Endothelial cell of umbilical vein (primary cell): ENCODE data around the gene AHI1. TPM values are rescaled to one million over a fixed set of nuclear protein-coding genes. Genes with fewer than 3 reads are reported as not detected.
A peak's percentile ranks its signal among the peaks of the same experiment; 100 is the strongest.

ENCODE experiments used
- BruUV-seq: library from RNA; stranded (reverse); fragments of 400-500 nt; replicated peaks from 2 replicates; lab custom pipeline; 2021; lab: Mats Ljungman, UMichigan
- CTCF ChIA-PET: fragments of 300-600, 350-600 bp; sonication (Branson Sonifier 250); formaldehyde crosslinking; loops from one replicate; lab custom pipeline; 2021; ENCODE audit warnings: antibody characterized with exemption, inconsistent platforms; lab: Charles Lee
- POLR2A ChIA-PET: fragments of 300-600, 350-600 bp; sonication (Branson Sonifier 250); formaldehyde crosslinking; loops from one replicate; lab custom pipeline; 2021; ENCODE audit warnings: antibody characterized with exemption, inconsistent platforms; lab: Charles Lee
- DNase-seq: peaks from one replicate; pipeline ENCODE4 v3.0.0-alpha.2; 2011; ENCODE audit warnings: low read depth, low spot score
- FAIRE-seq: peaks from 2 replicates; lab custom pipeline; 2011; peaks lifted over from hg19 to GRCh38; lab: Jason Lieb, UNC
- H2AFZ ChIP-seq: 2 replicates; pipeline ENCODE4 v1.6.0; 2012; ENCODE audit warnings: low read depth, low read length, control low read depth, inconsistent platforms
- H3K27ac ChIP-seq: 2 replicates; pipeline ENCODE4 v1.5.1; 2011; ENCODE audit warnings: low read depth, mild to moderate bottlenecking, control low read depth, low read length, moderate library complexity; ENCODE audit not compliant: insufficient read depth
- H3K27me3 ChIP-seq, 2 experiments: 2 replicates each; pipeline versions ENCODE4 v1.6.0 to v1.6.1; 2011; ENCODE audit warnings: low read length in 2 of 2, mixed read lengths in 1 of 2; ENCODE audit not compliant: control insufficient read depth in 2 of 2, insufficient read depth in 2 of 2
- H3K36me3 ChIP-seq, 2 experiments: 2 replicates in 1 of 2; 3 replicates in 1 of 2; pipeline ENCODE4 v1.5.1; 2011; ENCODE audit warnings: low read length in 2 of 2, mild to moderate bottlenecking in 1 of 2, moderate library complexity in 1 of 2; ENCODE audit not compliant: control insufficient read depth in 2 of 2, insufficient read depth in 2 of 2; ENCODE audit errors: extremely low read depth in 1 of 2
- H3K4me1 ChIP-seq: 3 replicates; pipeline ENCODE4 v1.5.1; 2011; ENCODE audit warnings: mild to moderate bottlenecking, low read length; ENCODE audit not compliant: control insufficient read depth, insufficient read depth; ENCODE audit errors: extremely low read depth
- H3K4me2 ChIP-seq: 2 replicates; pipeline ENCODE4 v1.6.1; 2011; ENCODE audit warnings: low read length, control low read depth, mixed read lengths; ENCODE audit not compliant: insufficient read depth
- H3K4me3 ChIP-seq, 3 experiments: fragments of 200-600 bp in 1 of 3; sonication (generic), shearing (Covaris generic) in 1 of 3; replicated peaks in 1 of 3; 2 replicates each; pipeline ENCODE4 v1.5.1; 2011 to 2016; ENCODE audit warnings: control low read depth in 3 of 3, low read length in 3 of 3, mild to moderate bottlenecking in 2 of 3, inconsistent platforms in 1 of 3, low read depth in 1 of 3, moderate library complexity in 1 of 3; ENCODE audit not compliant: insufficient read depth in 1 of 3
- H3K79me2 ChIP-seq: 2 replicates; pipeline ENCODE4 v1.6.0; 2012; ENCODE audit warnings: low read length, inconsistent platforms; ENCODE audit not compliant: control insufficient read depth, insufficient read depth
- H3K9ac ChIP-seq: replicated peaks from 2 replicates; pipeline ENCODE3; 2011; ENCODE audit warnings: low read length, control low read depth; ENCODE audit not compliant: insufficient read depth; ENCODE audit errors: extremely low read depth
- H3K9me1 ChIP-seq: replicated peaks from 3 replicates; pipeline ENCODE4 v1.6.0; 2011; ENCODE audit warnings: mild to moderate bottlenecking, low read length; ENCODE audit not compliant: control insufficient read depth, insufficient read depth; ENCODE audit errors: extremely low read depth
- H3K9me3 ChIP-seq: replicated peaks from 2 replicates; pipeline ENCODE4 v1.5.1; 2012; ENCODE audit warnings: low read length, inconsistent platforms; ENCODE audit not compliant: control insufficient read depth, insufficient read depth
- H4K20me1 ChIP-seq: replicated peaks from 2 replicates; pipeline ENCODE3; 2011; ENCODE audit warnings: mild to moderate bottlenecking, low read length; ENCODE audit not compliant: control insufficient read depth, insufficient read depth; ENCODE audit errors: extremely low read depth
- EZH2 ChIP-seq: IDR thresholded peaks from 2 replicates; pipeline ENCODE4 v1.6.1; 2012; ENCODE audit warnings: borderline replicate concordance, low read depth, mild to moderate bottlenecking, moderate library complexity, low read length, inconsistent platforms; ENCODE audit not compliant: severe bottlenecking
- FOS ChIP-seq: IDR thresholded peaks from 2 replicates; pipeline ENCODE4 v1.6.1; 2011; ENCODE audit warnings: mild to moderate bottlenecking, low read length, moderate library complexity, borderline replicate concordance; ENCODE audit not compliant: insufficient read depth
- GATA2 ChIP-seq: IDR thresholded peaks from 2 replicates; pipeline ENCODE4 v1.7.0; 2011; ENCODE audit warnings: low read depth, mild to moderate bottlenecking, moderate library complexity, mixed read lengths, low read length; ENCODE audit not compliant: insufficient read length, insufficient read depth
- JUN ChIP-seq: IDR thresholded peaks from 2 replicates; pipeline ENCODE4 v1.6.1; 2011; ENCODE audit warnings: borderline replicate concordance, low read depth; ENCODE audit not compliant: insufficient read length, insufficient read depth
- MYC ChIP-seq: IDR thresholded peaks from one replicate; pipeline ENCODE4 v1.6.1; 2011; ENCODE audit warnings: mild to moderate bottlenecking, low read depth, low read length
- POLR2A ChIP-seq: IDR thresholded peaks from 2 replicates; pipeline ENCODE4 v1.6.1; 2012; ENCODE audit warnings: low read depth, mild to moderate bottlenecking, control low read depth, low read length
- POLR2AphosphoS5 ChIP-seq: IDR thresholded peaks from 2 replicates; pipeline ENCODE4 v1.6.1; 2012; ENCODE audit warnings: low read depth, mild to moderate bottlenecking, control low read depth, low read length, moderate library complexity; ENCODE audit not compliant: insufficient read depth
- dilution Hi-C: fragments of 300-500 bp; cut with MboI; formaldehyde crosslinking; loops from one replicate; pipeline ENCODE4 v1.15.0; 2019; ENCODE audit warnings: low sequenced_read_pairs; ENCODE audit not compliant: extremely low pct_ligation_motif_present
- intact Hi-C: fragments of 100-400 bp; cut with micrococcal nuclease; formaldehyde crosslinking; loops from one replicate; pipeline ENCODE4 v1.10.0; 2022
- polyA plus RNA-seq, 4 experiments: library from polyadenylated mRNA; depleted of rRNA in 3 of 4; stranded (reverse) in 3 of 4; unstranded in 1 of 4; fragments of >200 nt; gene quantifications; 2 replicates each; pipeline versions ENCODE4 v1.2.1 to v1.2.3, GENCODE V29; 2011 to 2012; ENCODE audit warnings: missing spikeins in 1 of 4
- total RNA-seq: library from RNA; stranded (reverse); gene quantifications from 2 replicates; pipeline ENCODE4 v1.2.3, GENCODE V29; 2021
- TF ChIP-seq, protein P1 (sequence below), 2 donors: IDR thresholded peaks; 1 replicate in 1 of 2; 2 replicates in 1 of 2; pipeline ENCODE4 v1.5.1; 2011; ENCODE audit warnings: low read length in 2 of 2, mild to moderate bottlenecking in 2 of 2, moderate library complexity in 2 of 2, control low read depth in 1 of 2, inconsistent platforms in 1 of 2, low read depth in 1 of 2; ENCODE audit not compliant: insufficient read depth in 1 of 2; ENCODE audit errors: extremely low read depth in 1 of 2
- TF ChIP-seq, protein P2 (sequence below): IDR thresholded peaks from 2 replicates; pipeline ENCODE4 v1.6.1; 2011; ENCODE audit not compliant: insufficient read depth, insufficient read length

AHI1 gene
- total and polyA plus RNA-seq, 2 donors (not counting 3 experiments of a cell fraction or from before 2014, with no cell fraction given): 5.1 to 20.7 TPM

GRCh38 chr6:135434095-135434494 is 63.4 kb downstream of the AHI1 start:
- H3K9me3 ChIP-seq: no peaks in the 10 kb centered on the region
- CTCF ChIA-PET: interaction anchor here (1.2 kb wide), 1 partner anchor 792 kb away, joined by 3 read pairs; no protein-coding TSS in a partner anchor
- TF ChIP-seq POLR2A: no peak
- TF ChIP-seq GATA2: no peak
- no peak for TF ChIP-seq MYC
- no peak for TF ChIP-seq FOS
- no peak for TF ChIP-seq POLR2AphosphoS5
- TF ChIP-seq EZH2: no peak
- TF ChIP-seq, protein P1, sequence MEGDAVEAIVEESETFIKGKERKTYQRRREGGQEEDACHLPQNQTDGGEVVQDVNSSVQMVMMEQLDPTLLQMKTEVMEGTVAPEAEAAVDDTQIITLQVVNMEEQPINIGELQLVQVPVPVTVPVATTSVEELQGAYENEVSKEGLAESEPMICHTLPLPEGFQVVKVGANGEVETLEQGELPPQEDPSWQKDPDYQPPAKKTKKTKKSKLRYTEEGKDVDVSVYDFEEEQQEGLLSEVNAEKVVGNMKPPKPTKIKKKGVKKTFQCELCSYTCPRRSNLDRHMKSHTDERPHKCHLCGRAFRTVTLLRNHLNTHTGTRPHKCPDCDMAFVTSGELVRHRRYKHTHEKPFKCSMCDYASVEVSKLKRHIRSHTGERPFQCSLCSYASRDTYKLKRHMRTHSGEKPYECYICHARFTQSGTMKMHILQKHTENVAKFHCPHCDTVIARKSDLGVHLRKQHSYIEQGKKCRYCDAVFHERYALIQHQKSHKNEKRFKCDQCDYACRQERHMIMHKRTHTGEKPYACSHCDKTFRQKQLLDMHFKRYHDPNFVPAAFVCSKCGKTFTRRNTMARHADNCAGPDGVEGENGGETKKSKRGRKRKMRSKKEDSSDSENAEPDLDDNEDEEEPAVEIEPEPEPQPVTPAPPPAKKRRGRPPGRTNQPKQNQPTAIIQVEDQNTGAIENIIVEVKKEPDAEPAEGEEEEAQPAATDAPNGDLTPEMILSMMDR (IDR thresholded peaks at IDR 0.05; ENCODE audit: extremely low read depth in 1 of 2, insufficient read depth in 1 of 2, low read depth in 1 of 2, low read length in 2 of 2): no peak
- TF ChIP-seq, protein P2, sequence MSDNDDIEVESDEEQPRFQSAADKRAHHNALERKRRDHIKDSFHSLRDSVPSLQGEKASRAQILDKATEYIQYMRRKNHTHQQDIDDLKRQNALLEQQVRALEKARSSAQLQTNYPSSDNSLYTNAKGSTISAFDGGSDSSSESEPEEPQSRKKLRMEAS: no peak
- no peak for TF ChIP-seq JUN
- no peaks in the 10 kb centered on the region for H3K9me1 ChIP-seq
- DNase-seq (peak; percentile 32), FAIRE-seq (no peak)
- no peaks in the 10 kb centered on the region for H3K79me2 ChIP-seq
- no peak overlapping the region for H2AFZ ChIP-seq
- H3K27me3 ChIP-seq: no peaks in the 10 kb centered on the region
- intact Hi-C loops: no loop called here
- no peak overlapping the region for H3K9ac ChIP-seq
- H4K20me1 ChIP-seq: no peaks in the 10 kb centered on the region
- H3K4me1 ChIP-seq: peaks cover 5% of the 10 kb centered on the region
- POLR2A ChIA-PET: no interaction called here
- H3K27ac ChIP-seq: no peak overlapping the region
- dilution Hi-C loops: no loop called here
- peak overlapping the region; percentile 31 for H3K4me2 ChIP-seq
- peaks cover 0 to 3% of the 10 kb centered on the region in 2 experiments for H3K36me3 ChIP-seq
- no TSS peak for BruUV-seq
- H3K4me3 ChIP-seq: no peak overlapping the region
